GM19452 (cell line): ENCODE measurements around the gene MAGI3.
"Not testable (repeated sequence)": the region's sequence is repeated elsewhere in the genome, so short reads cannot be mapped to it uniquely, and the experiment has no call there.

Experiments
- ATAC-seq: cut with Tn5 transposase; IDR thresholded peaks from one replicate; pipeline ENCODE4 v1.9.1; 2021; ENCODE audit not compliant: unreplicated experiment

Gene MAGI3

GRCh38 chr1:113678159-113678469 lies 287.8 kb downstream of the MAGI3 start:
- ATAC-seq = no peak

GRCh38 chr1:113681596-113682337 lies 291.5 kb downstream of the MAGI3 start:
- no peak for ATAC-seq

GRCh38 chr1:113683384-113684152 lies 293.3 kb downstream of the MAGI3 start:
- ATAC-seq = no peak

GRCh38 chr1:113684153-113684541 lies 293.8 kb downstream of the MAGI3 start:
- ATAC-seq = no peak

GRCh38 chr1:113686891-113687618 lies 296.7 kb downstream of the MAGI3 start:
- ATAC-seq = no peak

- ATAC-seq = no peak
Observed at GRCh38 chr1:113691184-113691583, 300.9 kb downstream of the MAGI3 start.

GRCh38 chr1:113692342-113692741 lies 302.0 kb downstream of the MAGI3 start:
- no peak for ATAC-seq

GRCh38 chr1:113692824-113693431 lies 302.6 kb downstream of the MAGI3 start:
- no peak for ATAC-seq

- no peak for ATAC-seq
Observed at GRCh38 chr1:113694910-113695309, 304.6 kb downstream of the MAGI3 start.

GRCh38 chr1:113701429-113701828 lies 311.1 kb downstream of the MAGI3 start:
- ATAC-seq = no peak

- ATAC-seq = no peak
Observed at GRCh38 chr1:113714606-113715269, 324.4 kb downstream of the MAGI3 start.

GRCh38 chr1:113717506-113717905 lies 327.2 kb downstream of the MAGI3 start:
- not testable (repeated sequence) for ATAC-seq

GRCh38 chr1:113718621-113719020 lies 328.3 kb downstream of the MAGI3 start:
- ATAC-seq = not testable (repeated sequence)

GRCh38 chr1:113721010-113721409 lies 330.7 kb downstream of the MAGI3 start:
- ATAC-seq = no peak

- ATAC-seq = no peak
Observed at GRCh38 chr1:113732802-113733201, 342.5 kb downstream of the MAGI3 start.

- ATAC-seq = no peak
Observed at GRCh38 chr1:113734357-113735055, 344.2 kb downstream of the MAGI3 start.
